Glutamatergic neuron (in vitro differentiated cells): ENCODE data around the gene BAG1. TPM values are rescaled to one million over a fixed set of nuclear protein-coding genes. Genes with fewer than 3 reads are reported as not detected.
A peak's percentile ranks its signal among the peaks of the same experiment; 100 is the strongest.

ENCODE experiments used
- DNase-seq: peaks from one replicate; pipeline ENCODE4 v3.0.0; 2022
- H3K27ac Mint-ChIP-seq: one replicate; pipeline ENCODE4 v1.8.0; 2020; ENCODE audit warnings: mild to moderate bottlenecking, mixed read lengths, inconsistent platforms; ENCODE audit not compliant: unreplicated experiment
- H3K27me3 Mint-ChIP-seq: one replicate; pipeline ENCODE4 v1.8.0; 2020; ENCODE audit warnings: mild to moderate bottlenecking, moderate library complexity, mixed read lengths, inconsistent platforms; ENCODE audit not compliant: unreplicated experiment
- H3K36me3 Mint-ChIP-seq: one replicate; pipeline ENCODE4 v1.8.0; 2020; ENCODE audit warnings: mild to moderate bottlenecking, mixed read lengths, inconsistent platforms; ENCODE audit not compliant: unreplicated experiment
- H3K4me1 Mint-ChIP-seq: one replicate; pipeline ENCODE4 v1.8.0; 2020; ENCODE audit warnings: mild to moderate bottlenecking, low read depth, mixed read lengths, inconsistent platforms; ENCODE audit not compliant: unreplicated experiment
- H3K4me3 Mint-ChIP-seq: one replicate; pipeline ENCODE4 v1.8.0; 2020; ENCODE audit warnings: mild to moderate bottlenecking, mixed read lengths, inconsistent platforms; ENCODE audit not compliant: unreplicated experiment
- H3K9me3 Mint-ChIP-seq: one replicate; pipeline ENCODE4 v1.8.0; 2020; ENCODE audit warnings: mild to moderate bottlenecking, moderate library complexity, mixed read lengths, inconsistent platforms; ENCODE audit not compliant: unreplicated experiment
- CTCF ChIP-seq: fragments of 200-600 bp; sonication (generic); IDR thresholded peaks from one replicate; pipeline ENCODE4 v1.5.0; 2021; ENCODE audit not compliant: partially characterized antibody, unreplicated experiment
- long read RNA-seq: library from polyadenylated mRNA; unstranded; transcript quantifications from one replicate; pipeline ENCODE4 v2.0.0, GENCODE V29; 2020; ENCODE audit not compliant: unreplicated experiment
- total RNA-seq: library from RNA; stranded (reverse); fragmentation: NEBNext Ultra II Directional; extraction: Animal tissue kit (Norgen Biotek cat#: 25700); gene quantifications from one replicate; pipeline ENCODE4 v1.2.1, GENCODE V29; 2021; ENCODE audit not compliant: unreplicated experiment

The BAG1 gene
- total RNA-seq: 92.5 TPM
- long read RNA-seq, transcript BAG1-210 (7 exons, 3,786 nt): major isoform, 100 of 108 reads
- long read RNA-seq, partial matches to known transcripts: 2 of 108 reads
- long read RNA-seq, other reads (novel, unspliced or antisense): 2 of 108 reads

- peak; percentile 99 for DNase-seq
- Mint-ChIP-seq H3K27me3 (peaks cover 10% of the 10 kb centered on the region), H3K36me3 (peaks cover 4% of the 10 kb centered on the region), H3K4me3 (peak within 1 kb of the TSS; percentile 100), H3K9me3 (peaks cover 11% of the 10 kb centered on the region), H3K4me1 (peaks cover 12% of the 10 kb centered on the region), H3K27ac (peak within 1 kb of the TSS; percentile 98)
- TF ChIP-seq CTCF: peak; percentile 44
These were observed at the start of gene BAG1, which contains the start of gene CHMP5 for GRCh38 chr9:33264473-33265177. TSS of gene BAG1 (minus strand) at chr9:33264708. TSS of gene CHMP5 (plus strand) at chr9:33265049. CDS start at chr9:33265079, 30 bp downstream.

- H3K36me3 Mint-ChIP-seq: no peaks in the 10 kb centered on the region
- no peak for DNase-seq
- H3K4me1 Mint-ChIP-seq: no peaks in the 10 kb centered on the region
- no peak overlapping the region for H3K27ac Mint-ChIP-seq
- TF ChIP-seq CTCF: no peak
- H3K4me3 Mint-ChIP-seq: no peak overlapping the region
- no peaks in the 10 kb centered on the region for H3K27me3 Mint-ChIP-seq
- H3K9me3 Mint-ChIP-seq: no peaks in the 10 kb centered on the region
These were observed 47.4 kb upstream of the BAG1 start for GRCh38 chr9:33311953-33312352.

- Mint-ChIP-seq H3K27ac (no peak overlapping the region), H3K27me3 (no peaks in the 10 kb centered on the region), H3K4me3 (no peak overlapping the region), H3K9me3 (no peaks in the 10 kb centered on the region), H3K36me3 (no peaks in the 10 kb centered on the region), H3K4me1 (no peaks in the 10 kb centered on the region)
- DNase-seq: no peak
- no peak for TF ChIP-seq CTCF
These were observed 46.2 kb upstream of the BAG1 start for GRCh38 chr9:33310748-33311147.

- Mint-ChIP-seq H3K4me1 (no peaks in the 10 kb centered on the region), H3K27ac (no peak overlapping the region), H3K27me3 (no peaks in the 10 kb centered on the region), H3K36me3 (no peaks in the 10 kb centered on the region), H3K9me3 (no peaks in the 10 kb centered on the region), H3K4me3 (no peak overlapping the region)
- DNase-seq: no peak
- TF ChIP-seq CTCF: no peak
These were observed 45.4 kb upstream of the BAG1 start for GRCh38 chr9:33309903-33310302.

- DNase-seq: no peak
- H3K4me1 Mint-ChIP-seq: no peaks in the 10 kb centered on the region
- no peak overlapping the region for H3K4me3 Mint-ChIP-seq
- H3K9me3 Mint-ChIP-seq: no peaks in the 10 kb centered on the region
- H3K36me3 Mint-ChIP-seq: no peaks in the 10 kb centered on the region
- no peaks in the 10 kb centered on the region for H3K27me3 Mint-ChIP-seq
- H3K27ac Mint-ChIP-seq: no peak overlapping the region
- TF ChIP-seq CTCF: no peak
These were observed 42.6 kb upstream of the BAG1 start for GRCh38 chr9:33307067-33307466.
